NCI-H82 treated with DMSO at 0.1 percent for 48 hours (cell line): ENCODE results near the gene PKHD1.

Experiments used
- DNase-seq: peaks from one replicate; lab custom pipeline; 2025; ENCODE audit not compliant: unreplicated experiment; lab: John Stamatoyannopoulos, UW

PKHD1 gene

GRCh38 chr6:52049252-52050050 lies 38.0 kb downstream of the PKHD1 start:
- DNase-seq, result peak; percentile 29

DNA sequence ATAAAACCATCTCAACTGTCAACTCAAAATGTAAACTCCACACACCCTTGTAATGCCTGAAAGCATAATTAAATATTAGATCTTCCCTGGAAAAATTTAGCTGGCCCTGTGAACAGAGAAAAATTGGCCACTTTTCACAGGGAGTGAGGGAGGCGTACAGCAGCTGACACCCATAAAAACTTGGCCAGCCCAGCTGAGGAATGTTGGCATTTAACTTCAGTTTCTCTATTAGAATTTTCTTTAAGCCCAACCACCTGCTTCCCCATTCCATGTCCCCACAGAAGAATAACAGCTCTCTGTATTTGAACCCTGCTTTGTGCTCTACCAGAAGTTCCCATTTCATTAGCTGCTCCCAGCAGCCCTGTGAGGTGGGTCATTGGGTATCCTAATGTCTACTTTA lies 41.0 kb downstream of the PKHD1 start:
- no peak for DNase-seq

DNA sequence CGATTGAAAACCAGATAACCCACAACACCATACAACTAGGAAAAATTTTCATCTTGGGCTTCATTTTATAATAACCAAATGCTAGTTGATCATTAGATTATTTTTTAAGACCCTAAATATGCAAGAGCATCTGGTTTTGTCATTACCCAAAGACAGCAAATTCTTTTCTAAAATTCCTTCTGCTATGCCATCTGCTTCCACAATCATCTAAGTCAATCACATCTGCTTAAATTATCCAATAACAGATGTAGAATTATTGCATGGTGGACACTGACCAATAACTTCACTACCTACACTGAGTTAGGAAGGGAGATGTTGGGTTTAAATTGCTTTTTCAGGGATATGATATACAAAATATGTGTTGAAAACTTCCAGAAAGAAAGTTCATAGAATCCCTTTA lies 41.9 kb downstream of the PKHD1 start:
- DNase-seq, result no peak

DNA sequence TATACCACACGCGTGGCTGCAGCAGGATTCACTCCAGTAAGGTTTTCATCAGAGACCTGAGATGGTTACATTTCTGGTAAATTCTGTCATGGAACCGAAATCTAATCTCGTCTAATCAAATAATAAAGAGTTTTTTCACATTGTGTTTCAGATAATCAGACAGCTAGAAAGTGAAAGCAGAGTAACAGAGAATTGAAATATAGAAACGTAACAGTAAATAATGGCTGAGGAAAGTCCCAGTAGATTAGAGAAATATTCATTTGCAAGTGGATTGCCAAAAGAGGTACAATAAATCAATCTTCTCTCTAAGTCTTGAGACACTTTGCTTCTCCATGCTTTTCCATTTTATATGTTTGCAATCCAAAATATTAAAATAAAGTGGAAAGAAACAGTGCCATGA lies 42.4 kb downstream of the PKHD1 start:
- no peak for DNase-seq

GRCh38 chr6:52042141-52042885 lies 45.1 kb downstream of the PKHD1 start:
- no peak for DNase-seq

DNA sequence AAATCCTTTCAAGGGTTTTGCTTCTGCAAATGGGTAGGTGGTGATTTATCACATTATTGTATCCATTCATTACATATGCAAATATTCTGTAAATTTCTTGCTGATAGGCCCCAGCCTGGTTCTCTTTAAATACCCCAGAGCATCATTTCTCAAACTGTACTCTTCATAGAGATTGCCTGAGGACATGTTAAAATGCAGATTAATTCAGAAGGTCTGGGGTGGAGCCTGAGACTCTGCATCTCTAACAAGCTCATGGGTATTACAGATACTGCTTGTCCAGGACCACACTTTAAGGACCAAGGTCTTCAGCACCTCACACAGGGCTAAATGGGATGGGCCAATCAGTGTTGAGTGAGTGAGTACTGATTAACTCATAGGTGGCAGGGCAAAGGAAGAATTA lies 46.3 kb downstream of the PKHD1 start:
- no peak for DNase-seq

DNA sequence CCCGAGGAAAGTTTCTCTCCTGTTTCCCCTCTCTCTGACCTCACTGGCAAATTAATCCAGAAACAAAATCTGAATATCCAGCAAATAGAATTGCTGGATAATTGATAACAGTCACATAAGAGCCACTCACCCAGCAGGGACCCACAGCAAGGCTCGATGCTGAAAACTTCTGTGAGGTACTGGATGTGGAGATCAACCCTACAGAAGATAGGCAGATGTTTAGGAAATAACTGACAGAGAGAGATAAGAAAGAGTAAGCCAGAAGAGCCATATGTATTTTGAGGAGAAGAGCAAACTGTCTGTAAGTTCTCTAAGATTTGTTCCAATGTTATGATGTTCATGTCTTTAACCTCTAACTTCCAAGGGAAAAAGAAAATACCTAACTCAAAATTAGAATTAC lies 59.7 kb downstream of the PKHD1 start:
- no peak for DNase-seq

DNA sequence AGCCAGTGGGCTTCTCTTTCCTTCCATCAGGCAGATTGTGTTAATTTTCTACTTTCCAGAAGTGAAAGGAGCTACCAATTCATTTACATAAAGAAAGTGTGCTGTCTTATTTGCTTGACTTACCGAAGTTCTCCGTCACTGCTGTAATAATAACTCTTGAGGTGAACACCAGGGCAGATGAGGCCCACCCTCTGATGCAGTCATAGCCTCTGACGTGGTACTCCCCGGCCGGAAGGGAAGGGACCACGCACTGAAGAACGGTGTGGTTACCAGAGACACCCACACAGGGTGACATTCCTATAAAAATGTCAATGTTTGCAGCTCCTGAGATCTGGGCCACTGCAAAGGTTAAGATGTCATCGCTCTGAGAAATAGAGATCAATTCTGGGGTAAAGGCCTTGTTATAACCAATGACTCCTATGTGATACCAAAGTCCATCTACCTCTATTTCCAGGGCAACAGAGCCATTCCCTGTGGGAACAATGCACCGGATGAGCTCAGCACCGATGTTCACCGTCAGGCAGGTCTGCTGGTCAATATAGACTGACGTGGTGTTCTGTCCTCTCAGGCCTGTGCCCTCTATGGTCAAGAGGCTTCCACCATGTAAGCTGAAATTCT lies 62.9 kb downstream of the PKHD1 start:
- DNase-seq, result no peak

- no peak for DNase-seq
Measured at GRCh38 chr6:52022675-52023074, 64.7 kb downstream of the PKHD1 start.

DNA sequence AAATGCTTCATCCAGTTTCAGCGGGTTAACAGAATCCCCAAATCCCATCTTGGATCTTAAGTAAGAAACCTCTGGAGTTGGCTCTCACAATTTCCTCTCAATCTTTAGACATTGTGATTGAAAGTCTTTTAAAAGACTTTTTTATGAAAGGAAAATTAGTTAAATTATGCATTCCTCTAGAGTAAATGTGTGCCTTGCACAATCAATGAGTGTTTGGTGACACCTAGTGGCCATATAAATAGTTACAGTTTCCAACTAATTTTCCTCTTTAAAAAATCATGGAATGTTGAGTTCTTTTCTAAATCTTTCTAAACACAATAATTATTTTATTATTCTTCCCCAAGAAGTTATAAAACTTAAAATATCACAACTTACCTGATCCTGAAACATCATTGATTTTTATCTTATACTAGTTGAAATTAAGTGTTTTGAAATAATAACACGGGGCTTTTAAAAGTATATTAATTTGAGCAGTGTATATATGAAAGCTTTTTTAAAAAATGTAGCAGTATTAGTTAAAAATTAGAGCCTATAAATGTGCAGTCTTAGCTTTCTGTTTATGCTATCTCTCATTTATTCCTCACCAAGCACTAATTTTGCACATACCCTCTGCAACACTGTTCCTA lies 66.4 kb downstream of the PKHD1 start:
- DNase-seq, result no peak

DNA sequence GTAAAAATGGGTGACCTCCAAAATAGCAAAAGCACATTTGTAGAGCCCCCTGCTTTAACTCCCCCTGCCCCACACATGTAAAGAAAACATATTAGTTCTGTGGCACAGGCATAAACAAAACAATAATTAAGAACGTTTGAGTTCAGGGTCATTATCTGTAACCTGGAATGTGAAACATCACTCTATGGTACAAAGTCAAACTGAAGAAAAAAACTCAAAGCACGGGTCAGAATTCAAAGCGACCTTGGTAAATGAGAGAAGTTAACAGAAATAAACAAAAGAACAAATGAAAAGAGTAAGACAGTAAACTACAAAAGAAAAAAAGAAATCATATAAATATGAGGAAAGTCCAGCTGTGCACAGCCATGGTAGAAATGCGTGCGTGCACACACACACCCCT lies 67.5 kb downstream of the PKHD1 start:
- no peak for DNase-seq

- no peak for DNase-seq
Measured at GRCh38 chr6:52019092-52019491, 68.3 kb downstream of the PKHD1 start.

DNA sequence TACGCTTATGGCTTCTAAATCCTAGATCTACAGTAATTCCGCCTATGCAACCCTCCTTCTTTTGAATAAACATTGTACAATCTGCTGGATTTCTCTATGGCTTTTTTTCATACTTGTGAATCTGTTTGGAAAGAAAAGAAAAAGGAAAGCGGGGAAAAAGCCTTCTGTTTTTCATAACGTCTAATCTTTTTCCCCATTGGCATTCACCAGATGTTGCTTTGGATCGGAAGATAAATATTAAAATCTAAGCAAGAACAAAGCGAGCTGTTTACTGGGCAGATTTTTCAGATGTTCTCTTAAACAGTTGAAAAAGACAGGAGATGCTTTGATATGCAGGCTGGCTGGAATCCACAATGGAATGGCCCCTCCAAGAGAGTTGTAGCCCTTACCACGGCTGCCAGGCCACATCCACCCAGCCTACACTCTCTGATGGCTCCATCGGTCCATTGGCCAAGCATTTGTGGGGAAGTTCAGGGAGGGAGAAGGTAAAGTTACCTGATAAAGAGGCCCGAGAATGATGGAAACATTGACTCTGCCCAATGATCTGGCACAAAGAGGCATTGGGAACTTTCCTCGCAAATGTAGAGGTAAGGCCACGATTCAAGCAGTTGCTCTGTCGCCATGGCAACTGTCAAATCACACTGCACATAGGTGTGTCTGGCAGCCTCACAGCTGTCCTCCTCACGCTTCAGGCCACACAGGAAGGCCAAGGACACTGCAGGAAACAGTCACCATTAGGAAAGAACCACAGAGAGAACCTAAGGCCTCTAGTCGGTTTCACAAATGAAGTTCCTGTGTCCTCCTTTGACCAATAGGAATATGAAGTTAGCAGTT lies 70.3 kb downstream of the PKHD1 start:
- DNase-seq, result no peak

DNA sequence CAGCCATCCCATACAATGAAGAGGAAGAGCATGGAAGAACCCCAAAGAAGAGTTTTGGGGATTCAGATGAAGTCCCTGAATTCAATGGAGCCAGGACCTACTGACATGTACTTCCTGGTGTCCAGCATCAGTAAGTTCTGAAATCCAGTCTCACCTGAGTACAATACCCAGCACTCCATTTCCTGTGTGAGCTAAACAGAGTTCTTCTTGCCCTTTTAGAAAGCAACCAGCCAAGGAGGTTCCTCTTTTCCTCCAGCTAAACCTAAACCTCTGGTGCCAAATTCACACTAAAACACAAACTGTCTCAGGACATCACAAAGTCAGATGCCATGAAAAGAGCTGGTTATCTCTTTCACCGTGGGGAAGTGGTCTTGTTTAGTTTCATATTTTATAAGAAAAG lies 71.5 kb downstream of the PKHD1 start:
- no peak for DNase-seq

DNA sequence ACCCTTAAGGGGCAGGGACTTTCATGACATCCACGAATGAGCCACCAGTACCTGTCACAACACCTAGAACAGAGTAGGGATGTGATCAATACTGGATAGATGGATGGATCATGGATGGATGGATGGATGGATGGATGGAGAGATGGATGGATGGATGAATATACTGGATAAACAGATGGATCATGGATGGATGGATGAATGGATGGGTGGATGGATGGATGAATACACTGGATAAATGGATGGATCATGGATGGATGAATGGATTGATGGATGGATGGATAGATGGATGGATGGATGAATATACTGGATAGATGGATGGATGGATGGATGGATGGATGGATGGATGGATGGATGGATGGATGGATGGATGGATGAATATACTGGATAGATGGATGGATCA lies 73.0 kb downstream of the PKHD1 start:
- DNase-seq, result no peak

- DNase-seq, result no peak
Measured at GRCh38 chr6:52013035-52013434, 74.4 kb downstream of the PKHD1 start.

GRCh38 chr6:52012582-52012981 lies 74.8 kb downstream of the PKHD1 start:
- no peak for DNase-seq

- DNase-seq, result no peak
Measured at GRCh38 chr6:52010806-52011205, 76.6 kb downstream of the PKHD1 start.

DNA sequence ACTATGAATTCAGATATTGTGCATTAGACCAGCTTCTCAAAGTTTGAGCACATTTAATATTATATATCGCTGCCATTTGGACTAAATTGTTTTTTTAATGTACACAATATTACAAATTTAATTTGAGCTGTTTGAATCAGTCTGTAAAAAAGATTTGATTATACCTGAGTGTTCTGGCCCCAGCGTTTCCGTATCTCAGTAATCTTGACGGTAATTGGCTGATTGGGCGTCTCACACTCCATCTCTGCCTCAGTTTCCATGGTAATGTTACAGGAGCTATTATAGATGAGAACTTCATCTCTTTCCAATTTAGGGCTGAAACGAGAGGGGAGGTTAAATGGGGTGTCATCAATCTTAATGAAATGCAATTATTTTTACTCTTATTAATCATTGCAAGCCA lies 77.3 kb downstream of the PKHD1 start:
- DNase-seq, result no peak

DNA sequence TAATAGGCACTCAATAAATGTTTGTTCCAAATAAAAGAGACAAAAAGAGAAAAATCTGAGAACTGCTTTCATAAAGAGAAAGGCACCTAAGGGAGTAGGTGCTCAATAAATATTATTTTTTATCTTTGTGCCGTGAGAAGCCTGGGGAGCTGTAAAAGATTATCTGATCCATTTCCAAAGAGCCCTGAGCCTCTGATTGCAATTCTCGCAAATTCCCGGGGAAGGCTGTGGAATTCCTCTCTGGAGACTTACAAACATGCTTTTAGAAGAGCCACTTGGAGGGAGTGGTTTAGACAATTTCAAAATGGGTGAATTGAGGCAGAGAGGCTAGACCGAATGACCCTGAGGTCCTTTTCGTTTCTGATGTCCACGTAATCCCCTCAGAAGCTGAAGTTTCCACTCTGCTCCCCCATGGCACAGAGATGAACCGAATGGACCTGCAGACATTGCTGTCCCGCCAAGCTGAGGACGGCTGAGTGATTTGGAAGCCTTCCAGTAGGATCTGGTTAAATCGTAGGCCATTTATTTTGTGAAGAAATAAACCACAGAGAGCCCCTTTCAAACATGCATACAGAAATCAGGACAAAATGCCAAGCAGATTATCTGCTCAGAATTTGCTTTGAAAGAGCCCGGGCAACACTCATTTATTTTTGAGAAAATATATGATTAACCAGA lies 77.8 kb downstream of the PKHD1 start:
- no peak for DNase-seq
